NCI-H187 (cell line): ENCODE results near the gene SARNP.
A peak's percentile ranks its signal among the peaks of the same experiment; 100 is the strongest.

Source experiments
- DNase-seq, 2 experiments: peaks; one replicate each; lab custom pipeline; 2025; lab: John Stamatoyannopoulos, UW

SARNP gene

DNA sequence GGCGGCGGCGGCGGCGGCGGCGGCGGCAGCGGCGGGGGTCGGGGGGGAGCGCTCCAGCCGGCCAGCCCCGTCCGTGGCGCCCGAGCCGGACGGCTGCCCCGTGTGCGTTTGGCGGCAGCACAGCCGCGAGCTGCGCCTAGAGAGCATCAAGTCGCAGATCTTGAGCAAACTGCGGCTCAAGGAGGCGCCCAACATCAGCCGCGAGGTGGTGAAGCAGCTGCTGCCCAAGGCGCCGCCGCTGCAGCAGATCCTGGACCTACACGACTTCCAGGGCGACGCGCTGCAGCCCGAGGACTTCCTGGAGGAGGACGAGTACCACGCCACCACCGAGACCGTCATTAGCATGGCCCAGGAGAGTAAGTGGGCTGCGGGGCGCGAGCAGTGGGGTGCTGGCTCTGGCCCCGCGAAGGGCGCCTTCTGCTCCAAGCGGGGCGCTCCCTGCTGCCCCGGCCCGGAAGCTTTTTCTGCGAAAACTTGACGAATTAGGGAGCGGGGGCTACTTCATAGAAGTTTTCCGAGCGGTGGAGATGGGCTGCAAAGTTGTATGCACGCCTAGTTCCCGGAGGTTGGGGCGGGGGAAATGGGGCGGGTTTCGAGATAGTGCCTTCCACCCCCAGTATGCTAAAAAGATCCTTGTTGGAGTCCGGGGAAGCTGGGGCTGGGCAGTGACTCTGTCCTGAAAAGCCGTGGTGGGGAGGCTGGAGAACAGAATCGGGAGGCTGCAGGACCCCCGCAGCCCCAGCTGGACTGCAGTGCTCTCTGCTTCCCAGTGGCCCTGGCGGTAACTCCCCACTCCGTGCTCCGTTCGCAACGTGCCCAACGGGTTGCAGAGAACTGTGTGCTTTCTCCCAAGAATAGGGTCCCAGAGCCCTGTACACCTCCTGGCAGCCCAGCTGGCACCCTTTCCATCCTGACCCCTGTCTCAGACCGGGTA, 73.9 kb downstream of the SARNP start:
- peak in 1 of 2 experiments; percentile 47 for DNase-seq

DNA sequence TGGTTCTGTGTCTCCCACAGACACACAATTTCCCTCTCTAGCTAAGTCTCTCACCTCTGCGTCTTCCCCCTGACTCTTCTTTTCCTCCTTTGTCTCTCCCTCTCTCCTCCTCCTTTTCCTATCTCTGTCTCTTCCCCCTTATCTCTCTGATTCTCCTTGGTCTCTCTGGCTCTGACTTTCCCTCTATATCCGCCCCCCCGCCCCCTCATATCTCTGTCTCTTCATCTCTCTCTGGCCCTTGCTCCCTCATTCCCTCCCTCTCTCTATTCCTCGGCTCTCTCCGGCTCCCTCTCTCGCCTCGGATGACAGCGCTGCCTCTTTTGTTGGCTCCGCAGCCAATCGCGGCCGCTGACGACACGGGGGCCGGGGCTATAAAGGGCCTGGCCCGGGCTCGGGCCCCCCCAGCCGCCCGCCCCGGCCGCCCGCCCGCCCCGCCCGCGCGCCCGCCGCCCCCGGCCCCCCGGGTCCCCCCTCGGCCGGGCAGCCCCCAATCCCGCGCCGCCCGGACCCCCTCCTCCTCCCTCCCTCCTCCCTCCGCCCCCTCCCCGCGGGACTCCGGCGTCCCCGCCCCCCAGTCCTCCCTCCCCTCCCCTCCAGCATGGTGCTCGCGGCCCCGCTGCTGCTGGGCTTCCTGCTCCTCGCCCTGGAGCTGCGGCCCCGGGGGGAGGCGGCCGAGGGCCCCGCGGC, 74.7 kb downstream of the SARNP start, which contains the start of gene GDF11:
TSS of gene GDF11 (plus strand) at position 404 of the 687 bp plus-strand sequence. CDS start at position 599, 195 bp downstream.
- DNase-seq = peak; percentile 72 to 79

DNA sequence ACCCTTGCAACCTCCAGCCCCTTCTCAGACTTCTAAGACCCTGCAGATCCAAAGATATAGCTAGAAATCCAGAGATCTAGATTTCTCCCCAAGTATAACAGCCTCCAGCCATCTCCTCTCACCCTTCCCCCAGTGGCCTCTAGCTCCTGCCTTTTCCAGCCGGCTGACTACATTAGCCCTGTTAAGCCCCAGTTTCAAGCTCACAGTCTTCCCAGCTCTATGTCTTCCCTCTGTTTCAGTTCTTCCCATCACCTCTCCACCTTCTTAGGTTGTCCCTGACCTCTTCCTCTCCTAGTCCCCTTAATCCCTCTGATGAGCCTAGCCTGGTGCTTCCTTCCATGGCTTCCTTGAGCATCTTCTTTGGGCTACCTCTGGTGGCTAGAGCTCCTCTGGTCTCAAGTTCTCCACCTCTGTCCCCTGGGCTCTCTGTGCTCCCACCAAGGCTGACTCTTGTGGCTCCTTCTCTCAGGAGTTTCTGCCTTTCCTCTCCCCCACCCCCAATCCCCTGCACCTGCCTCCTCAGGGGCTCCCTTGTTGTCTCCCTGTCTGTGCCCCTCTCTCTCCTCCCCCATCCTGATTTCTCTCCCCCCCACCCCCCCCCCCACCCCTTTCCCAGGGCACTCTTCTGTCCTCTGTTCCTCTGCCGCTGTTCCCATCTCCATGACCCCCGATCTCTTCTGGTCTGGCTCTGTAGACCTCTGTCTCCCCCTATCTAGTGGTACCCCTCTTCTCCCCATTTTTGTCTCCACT, 75.4 kb downstream of the SARNP start:
- no peak for DNase-seq

DNA sequence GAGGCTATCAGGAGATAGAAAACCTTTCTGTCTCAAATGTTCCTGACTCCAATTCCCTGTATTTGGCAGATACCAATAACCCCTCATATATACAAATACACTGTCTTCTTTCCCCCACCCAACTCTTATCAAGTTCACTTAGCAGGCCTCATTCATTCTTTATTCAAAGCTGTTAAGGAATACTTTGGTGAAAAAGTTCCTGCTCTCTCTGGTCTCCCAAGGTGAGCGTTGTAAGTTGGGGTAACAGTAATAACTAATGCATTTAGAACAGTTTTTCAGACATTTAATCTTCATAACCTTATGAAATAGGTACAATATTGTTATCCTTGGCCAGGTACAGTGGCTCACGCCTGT, 78.5 kb downstream of the SARNP start:
- DNase-seq = no peak

DNA sequence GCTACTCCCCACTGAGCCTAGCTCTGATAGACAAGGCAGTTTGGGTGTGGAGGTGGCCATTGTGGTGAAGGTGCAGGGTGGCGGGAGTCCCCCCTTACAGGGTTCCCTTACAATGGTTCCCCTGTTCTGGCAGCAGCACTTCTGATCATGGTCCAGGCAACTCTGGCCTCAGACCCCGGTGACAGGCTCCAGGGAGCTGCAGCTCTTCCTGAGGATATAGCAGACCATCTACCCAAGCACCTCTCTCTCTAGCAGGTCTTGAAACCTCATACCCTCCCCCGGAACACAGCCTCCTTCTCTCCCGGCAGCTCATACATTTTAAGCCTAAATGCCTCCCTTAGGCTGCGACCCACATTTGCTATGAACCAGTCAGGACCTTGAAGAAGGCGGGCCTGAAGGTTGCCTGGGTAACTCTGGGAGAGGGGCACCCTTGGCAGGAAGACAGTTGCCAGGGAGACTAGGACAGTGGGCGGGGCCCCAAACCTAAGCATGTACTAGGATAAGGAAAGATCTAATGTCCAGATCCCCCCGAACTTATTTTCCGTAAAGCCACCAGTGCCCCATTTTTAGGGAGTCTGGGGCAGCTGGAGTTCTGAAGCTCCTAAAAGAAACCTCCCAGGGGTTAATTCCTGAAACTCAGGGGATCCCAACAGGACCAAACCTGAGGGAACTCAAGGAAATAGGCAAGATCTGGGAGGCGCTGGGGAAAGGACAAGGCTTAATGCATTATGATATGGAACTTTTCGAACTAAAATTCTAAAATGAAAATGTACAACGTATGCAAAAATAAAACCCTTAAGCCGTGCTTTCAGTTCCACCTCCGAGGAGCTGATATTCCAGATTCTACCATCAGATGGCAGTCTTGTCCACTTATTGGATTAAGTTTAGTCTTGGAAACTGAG, 79.2 kb downstream of the SARNP start:
- DNase-seq = peak; percentile 71 to 84

DNA sequence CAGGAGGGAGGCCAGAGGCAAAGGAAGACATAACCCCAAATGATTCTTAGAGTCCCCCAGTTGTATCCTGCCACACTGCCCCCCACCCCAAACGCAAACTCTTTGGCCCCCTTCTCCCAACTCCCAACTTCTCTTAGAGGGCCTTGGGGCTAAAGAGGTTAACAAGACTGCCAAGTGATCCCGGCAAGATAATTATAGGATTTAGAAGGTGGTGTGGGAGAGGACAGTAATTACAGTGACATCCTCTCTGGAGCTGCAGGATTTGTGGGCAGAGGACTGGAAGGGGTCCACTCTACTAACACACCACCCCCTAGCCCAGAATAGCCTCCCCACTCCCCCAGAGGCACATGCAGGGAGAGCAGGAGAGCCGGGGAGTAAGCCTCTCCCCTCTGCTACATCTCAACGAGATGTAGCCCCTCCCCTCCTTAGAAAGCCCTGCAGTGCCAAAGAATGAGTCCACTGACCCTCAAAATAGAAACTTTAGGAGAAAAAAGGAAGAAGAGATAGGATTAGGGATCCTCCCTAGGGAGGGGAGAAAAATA, 79.9 kb downstream of the SARNP start:
- no peak for DNase-seq

DNA sequence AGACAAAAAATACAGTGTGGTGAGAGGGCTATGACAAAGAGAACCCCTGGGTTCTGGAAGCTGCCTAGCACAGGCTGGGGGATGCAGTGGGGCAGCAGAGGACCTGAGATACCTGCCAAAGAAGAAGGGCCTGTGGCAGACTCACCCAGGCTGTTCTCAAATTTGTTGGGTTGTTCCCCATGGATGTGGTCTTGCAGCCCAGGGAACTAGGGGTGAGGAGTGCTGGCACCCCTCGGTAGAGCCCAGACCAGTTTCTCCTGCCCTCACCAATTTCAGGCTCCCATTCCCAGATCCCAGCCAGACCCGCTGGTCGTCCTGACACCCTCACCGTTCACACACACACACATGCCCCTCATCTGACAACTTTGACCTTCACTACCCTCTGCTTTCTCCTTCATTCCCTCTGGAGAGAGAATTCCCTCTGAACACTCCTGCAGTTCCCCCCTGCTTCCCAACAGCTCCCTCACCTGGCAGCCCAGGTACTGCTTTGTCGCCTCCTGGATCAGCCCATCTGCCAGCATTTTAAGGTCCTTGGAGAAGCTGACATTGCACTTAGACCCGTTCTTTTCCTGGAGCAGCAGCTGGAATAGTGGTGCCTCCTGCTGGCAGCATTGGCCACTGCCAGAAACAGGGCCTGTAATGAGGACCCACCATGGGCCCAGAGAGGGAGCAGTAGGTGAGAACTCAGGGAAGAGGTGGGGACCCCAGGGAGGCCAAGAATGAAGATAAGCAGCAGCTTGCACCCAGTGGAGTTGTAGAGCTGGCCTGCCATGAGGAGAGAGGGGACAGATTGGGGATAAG, 80.5 kb downstream of the SARNP start:
- DNase-seq = peak; percentile 70 to 72

DNA sequence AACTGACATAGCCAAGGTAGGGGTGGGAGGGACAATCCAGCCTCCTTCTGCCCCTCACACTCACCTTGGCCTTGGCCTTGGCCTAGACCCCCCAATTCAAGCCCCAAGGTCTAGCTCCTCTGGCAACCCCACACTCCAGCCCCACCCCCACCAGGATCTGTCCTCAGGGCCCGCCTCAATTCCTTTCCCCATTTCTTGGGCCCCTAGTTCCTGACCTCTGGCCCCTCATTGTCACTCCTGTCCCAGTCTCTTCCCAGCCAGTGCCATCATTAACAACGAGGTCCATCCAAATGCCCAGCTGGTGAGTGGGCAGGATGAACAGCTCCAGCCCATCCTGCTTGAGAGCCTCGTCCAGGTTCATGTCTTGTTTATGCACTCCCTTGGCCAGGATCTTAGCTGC, 81.4 kb downstream of the SARNP start:
- DNase-seq = no peak

DNA sequence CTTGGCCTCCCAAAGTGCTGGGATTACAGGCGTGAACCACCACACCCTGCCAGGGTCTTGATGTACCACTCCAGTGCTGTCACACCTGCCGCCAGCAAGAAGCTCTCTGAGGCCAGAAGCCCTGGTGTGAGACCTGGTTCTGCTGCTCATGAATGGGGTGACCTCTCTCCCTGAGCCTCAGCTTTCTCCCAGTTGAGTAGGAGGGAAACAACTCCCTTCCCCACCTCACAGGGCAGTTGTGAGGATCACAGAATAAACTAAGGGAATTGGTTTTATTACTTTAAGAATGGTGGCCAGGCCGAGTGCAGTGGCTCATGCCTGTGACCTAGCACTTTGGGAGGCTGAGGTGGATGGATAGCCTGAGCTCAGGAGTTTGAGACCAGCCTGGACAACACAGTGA, 82.9 kb downstream of the SARNP start:
- DNase-seq = no peak

DNA sequence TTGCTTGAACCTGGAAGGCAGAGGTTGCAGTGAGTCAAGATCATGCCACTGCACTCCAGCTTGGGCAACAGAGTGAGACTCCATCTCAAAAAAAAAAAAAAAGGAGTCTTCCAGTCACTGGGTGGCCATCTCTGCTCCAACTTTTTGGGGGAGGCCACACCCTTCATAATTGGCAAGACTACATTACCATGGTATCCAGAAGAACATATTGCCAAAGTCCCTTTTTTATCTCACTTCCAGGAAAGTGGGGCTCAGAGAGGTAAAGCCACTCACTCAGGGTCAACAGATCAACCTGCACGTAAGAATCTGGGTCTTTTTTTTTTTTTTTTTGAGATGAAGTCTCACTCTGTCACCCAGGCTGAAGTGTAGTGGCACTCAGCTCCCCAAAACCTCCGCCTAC, 83.7 kb downstream of the SARNP start:
- DNase-seq = no peak

DNA sequence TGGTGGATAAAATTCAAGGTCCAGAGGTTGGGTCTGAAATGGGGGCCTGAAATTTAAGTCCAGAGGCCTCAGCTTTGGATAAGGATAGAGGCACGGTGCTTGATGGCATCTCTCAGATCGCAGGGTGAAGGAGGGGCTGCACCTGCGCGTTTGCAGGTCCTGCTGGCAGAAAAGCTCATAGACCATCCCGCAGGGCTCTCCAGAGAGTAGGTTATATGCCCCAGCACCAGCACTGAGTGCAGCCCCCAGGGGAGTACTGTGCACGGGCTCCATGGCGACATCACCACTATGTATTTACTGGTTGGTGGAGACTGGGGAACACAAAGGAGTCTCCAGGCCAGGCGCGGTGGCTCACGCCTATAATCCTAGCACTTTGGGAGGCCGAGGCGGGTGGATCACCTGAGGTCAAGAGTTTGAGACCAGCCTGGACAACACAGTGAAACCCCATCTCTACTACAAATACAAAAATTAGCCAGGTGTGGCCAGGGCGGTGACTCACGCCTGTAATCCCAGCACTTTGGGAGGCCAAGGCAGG, 84.4 kb downstream of the SARNP start:
- DNase-seq = no peak

DNA sequence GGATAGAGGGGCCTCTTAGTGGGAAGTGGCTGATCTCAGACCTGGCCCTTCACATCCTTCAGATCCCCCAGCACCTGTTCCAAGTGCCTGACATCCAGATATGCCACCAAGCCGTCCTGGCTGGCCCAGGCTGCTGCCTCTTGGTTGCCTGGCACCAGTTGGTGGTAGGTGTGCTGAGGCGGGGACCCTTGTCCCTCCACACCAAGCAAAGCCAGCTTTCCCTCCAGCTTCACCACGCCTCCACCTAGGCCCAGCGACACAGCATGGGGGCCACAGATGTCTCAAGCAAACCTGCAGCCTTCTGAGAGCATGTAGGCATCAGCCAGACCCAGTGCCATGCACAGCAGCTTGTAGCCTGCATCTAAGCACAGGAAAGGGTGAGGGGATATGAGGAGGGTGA, 85.2 kb downstream of the SARNP start:
- DNase-seq = no peak

DNA sequence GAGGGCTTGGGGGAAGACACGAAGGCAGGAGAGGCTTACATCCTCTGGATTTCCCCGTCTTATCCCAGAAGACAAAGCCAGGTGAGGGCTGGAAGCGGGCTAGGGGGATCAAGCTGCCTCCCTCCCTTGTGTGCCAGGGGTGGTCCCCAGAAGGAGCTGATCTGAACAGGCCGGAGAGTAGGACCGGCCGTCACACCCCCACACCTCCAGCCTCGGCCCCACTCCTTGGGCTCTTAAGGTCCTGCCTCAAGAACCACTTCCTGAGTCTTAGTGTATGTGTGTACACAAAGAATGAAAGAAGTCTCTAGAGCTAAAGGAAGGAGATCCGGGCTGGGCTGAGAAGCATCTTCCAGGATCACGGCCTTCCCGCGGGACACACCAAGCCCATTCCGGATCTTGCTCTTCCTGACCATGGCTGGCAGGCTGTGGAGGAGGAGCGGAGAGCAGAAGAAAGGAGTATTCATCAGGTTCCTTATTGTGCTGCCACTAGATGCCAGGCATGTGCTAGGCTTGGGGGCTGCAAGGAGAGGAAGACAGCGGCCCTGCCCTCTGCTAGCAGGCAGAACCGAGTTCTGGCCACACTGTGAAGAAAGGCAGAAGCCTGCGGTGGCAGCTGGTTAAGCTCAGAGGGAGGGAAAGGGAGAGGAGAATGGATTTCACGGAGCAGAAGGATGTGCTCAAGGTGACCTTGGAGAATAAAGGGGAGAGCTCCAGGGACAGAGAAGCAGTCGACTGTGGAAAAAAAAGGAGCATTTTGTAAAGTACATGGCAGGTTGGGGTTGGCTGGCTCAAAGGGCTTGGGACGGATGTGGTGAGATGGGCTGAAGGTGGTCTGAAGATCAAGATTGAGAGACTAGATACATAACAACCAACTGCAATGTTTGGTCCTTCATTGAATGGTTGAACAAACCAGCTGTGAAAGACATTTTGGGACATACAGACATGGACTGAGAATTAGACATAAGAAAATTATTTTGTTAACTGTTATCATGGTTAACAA, 87.4 kb downstream of the SARNP start:
- no peak for DNase-seq

DNA sequence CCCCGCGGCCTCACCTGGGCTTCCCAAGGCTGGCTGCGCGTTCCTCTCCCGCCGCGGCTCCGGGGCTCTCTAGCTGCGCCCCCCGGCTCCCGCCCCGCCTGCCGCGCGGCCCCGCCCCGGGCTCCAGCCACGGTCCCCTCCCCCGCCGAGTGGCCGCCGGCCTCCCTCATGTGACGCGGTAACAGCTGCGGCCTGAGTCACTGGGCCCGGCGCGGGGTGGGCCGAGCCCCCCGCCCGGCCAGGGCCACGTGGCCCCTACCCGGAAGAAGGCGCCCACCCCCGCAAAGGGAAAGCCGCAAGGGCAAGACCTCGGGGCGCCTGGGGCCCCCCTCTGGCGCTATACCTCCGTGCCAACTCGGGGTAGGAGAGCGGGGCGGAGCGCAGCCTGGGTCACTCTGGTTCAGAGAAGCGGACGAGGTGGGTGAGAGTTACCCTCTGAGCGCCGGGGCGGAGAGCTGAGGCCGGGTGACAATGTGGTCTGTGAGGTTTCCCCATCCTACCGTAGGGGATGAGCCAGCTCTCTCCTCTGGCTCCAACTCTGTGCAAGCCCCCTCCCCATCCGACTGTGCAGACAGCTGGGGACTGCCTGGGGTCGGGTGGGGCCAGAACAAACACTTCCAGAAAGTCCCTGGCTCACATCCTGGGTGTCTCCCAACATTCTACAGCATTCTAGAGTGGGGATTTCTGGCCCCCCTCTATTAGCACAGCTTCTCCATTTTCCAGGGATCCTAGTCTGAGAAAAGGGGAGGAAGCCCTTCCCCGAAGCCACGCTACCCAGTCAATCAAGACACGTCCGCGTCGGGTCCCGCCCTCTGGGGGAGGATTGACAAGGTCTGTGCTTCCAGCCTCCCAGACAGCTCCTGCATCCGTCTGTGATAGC, 88.3 kb downstream of the SARNP start, which contains the start of gene CD63:
TSS of gene CD63 (minus strand) at position 71 of the 880 bp plus-strand sequence. CDS start 668 bp downstream, outside the sequence.
- peak; percentile 78 to 79 for DNase-seq

DNA sequence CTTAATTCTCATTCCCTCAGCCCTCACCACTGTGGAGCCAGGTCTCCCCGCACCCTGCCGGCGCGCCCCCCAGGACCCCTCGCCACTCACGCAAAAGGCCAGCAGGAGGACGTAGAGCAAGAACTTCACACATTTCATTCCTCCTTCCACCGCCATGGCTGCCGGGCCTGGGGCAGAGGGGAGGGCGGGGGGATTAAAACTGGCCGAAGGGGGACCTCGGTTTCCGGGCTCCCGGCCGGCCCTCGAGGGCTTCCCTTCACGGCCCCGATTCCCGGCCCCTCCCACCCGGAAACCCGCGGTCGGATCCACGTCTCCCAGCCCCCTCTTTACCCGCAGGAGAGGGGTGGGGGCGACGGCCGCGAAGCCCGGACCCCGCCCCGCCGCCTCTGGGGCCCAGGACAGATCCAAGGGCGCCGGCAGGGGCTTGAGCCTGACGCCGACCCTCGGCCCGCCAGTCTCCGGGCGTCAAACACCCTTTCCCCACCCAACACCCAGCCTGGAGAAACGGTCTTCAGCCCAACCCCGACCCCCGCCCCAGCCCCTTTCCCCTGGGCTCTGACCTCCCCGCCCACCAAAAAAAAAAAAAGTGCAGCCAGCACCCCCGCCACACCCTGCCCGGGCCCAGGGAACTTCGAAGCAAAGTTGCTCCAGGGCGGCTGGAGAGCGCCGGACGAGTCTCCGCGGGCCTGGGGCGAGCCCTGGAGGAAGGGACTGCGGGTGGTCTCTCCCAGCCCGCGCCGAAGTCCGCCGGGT, 89.2 kb downstream of the SARNP start:
- DNase-seq = no peak

DNA sequence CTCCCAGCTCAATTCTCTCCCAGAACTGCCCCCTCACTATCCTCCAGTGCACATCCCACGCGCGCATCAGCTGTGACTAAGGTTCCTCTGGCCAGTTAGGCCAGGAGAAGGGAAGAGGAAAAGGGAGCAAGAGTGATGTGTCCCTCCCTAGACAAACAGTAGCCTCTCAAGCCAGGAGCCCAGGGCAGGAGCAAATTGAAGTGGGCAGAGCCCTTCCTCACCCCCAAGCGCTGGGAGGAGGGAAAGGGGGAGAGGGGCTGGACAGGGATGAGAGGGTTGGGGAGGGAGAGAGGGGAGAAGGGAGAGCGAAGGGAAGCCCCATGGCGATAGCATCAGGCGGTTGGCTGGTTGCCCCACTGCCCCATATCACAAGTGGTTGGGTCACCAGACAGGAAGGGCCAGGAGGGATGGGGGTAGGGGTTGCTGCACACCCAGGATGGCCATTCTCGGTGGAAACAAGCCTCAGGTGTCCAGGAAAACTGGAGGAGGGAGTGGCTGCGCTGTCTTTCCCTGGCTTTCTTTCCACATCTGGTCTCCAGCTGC, 89.8 kb downstream of the SARNP start:
- DNase-seq = no peak

DNA sequence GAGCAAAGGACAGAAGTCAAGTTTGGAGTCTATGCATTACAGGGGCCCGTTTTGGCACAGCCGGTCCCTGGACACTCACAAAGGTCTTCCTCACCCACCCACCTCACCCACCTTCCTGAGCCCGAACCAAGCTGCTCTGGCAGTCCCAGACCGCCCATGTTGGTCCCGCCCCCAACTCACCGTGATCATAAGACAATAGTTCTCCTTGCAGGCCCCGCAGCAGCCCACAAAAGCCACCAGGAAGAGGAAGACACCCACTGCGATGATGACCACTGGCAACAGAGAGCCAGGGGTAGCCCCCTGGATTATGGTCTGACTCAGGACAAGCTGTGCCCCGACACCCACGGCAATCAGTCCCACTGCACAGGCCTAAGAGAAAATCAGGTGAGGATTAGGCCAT, 90.6 kb downstream of the SARNP start:
- no peak for DNase-seq
